Activated T-helper 1 cell treated with Interleukin-2 at 50 U/mL for 16 hours (primary cell): ENCODE results near the gene NRXN3.

Experiments used
- DNase-seq: peaks from one replicate; pipeline ENCODE4 v3.0.0-alpha.2; 2020; ENCODE audit warnings: low read depth

NRXN3 gene

DNA sequence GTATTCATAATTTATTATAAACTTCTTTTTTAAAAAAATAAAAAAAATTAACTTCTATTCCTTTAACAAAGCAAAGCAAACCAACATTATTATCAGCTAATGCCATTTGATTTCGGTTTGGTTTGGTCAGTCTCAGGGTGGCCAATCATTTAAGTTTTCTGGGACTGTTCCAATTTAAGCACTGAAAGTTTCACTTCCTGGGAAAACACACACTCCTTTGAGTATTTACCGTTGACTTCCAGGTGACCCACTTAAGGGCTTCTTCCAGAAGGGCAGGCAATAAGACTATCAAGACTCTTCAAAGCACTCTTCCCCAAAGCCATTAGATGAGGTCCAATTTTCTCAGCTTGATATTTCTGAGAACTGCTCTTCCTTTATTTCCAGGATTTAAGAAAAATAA, 1187.1 kb downstream of the NRXN3 start:
- DNase-seq, result no peak

DNA sequence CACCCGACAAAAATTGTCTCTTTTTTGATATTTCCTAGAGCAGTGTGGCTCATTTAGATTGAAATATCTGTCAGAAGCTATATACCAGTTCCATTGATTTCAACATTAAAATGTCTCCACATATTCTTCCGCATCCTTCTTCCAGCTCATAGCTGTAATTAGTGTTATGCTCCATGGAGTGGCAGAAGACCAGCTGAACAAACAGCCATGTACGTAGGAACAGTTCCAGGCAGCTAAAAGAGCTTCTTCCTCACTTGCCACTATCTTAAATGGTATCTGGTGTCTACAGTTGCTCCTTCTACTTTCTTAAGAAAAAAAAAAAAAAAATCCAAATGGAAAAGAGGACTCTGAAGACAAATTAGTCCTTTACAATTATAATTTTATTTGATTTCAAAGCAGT, 1193.1 kb downstream of the NRXN3 start:
- DNase-seq, result no peak

DNA sequence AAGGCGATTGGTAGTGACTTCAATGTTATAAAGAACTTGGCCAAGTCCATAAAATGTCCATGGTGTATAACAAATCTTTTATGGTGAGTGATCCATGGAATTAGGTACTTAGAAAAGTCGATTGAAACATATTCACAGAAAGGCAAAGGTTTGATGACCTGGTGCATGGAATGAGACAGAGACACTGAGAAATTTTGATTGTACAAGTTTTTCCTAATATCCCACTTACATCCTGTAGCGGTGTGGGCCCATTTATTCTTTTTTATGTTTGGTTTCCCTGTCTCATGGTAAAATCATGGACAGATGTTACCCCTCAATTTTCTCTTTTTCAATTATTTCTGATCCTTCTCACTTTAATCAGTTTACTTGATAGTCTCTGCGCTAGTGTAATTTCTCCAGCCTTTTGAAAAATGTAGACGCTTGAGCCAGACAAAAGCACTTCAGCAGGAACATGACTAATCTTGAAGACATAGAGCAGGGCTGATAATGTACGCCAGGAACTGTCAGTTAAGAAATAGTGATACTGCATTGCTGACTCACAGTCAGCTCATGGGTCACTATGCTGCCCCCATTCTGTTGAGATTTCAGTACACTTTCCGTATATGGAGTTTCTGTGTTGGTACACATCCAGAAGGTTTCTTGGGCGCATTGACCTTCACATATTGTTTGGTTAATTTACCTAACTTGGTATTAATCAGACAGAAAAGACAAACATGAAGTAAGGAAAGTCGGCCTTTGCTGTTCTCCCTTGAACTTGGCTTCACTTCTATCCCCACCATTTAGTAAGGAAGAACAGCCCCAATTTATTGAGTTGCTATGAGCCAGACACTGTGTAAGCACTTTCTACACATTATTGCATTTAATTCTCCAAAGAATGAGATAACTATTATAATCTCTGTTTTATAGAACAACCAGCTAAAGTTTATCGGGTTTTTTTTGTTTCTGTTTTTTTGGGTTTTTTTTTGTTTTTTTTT, 1199.5 kb downstream of the NRXN3 start:
- DNase-seq, result no peak

DNA sequence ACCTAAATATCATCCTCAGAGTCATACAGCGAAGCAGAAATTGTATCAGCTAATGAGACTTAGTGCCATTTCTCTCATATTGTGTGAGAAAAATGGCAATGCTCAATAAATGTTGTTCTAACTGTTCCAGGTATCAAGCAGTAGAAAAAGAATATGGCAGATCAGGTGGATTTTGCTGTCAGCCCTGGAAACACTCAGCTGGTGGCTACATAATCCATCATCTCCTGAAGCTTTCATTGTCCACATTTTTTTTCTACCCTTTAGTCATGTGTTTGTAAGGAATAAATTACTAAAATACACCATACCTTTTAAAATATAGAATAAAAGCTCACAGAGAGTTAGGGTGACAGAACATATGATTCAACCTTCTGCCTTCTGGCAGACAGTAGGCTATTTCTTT, 1200.8 kb downstream of the NRXN3 start:
- DNase-seq, result no peak

DNA sequence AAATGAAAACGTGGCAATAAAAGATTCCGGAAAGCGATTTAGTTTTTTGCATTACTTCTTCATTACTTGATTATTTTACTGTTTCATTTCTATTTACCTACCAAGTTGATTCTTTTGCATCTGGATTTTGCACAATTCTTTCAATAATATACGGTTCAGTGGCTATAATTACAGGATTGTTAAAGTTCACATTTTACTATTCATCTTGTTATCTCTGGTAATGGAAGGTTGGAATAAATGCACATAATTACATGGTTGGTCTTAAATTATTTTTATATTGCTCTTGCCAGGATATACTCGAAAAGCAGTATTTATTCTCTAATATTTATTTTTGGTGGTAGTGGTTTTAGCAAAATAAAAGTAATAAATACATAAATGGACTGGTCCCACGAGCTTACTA, 1203.3 kb downstream of the NRXN3 start:
- no peak for DNase-seq

DNA sequence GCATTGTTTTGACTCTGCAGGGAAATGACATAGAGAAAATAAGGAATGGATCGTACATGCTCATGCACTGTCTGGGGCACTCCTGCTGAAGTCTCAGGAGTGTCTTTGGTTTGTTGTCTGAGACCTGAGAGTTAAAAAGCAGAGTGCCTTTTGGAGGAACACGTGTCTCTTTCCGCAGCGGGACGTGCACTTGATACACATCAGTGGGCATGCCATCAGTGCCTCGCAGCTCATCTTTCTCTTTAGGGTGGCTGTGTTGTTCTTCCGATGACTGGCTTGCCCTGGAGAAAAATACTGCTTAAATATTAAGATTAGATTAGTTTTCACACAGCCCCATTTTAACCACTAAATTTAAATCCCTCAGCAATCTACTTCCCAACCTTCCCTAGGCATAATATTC, 1205.2 kb downstream of the NRXN3 start:
- no peak for DNase-seq

DNA sequence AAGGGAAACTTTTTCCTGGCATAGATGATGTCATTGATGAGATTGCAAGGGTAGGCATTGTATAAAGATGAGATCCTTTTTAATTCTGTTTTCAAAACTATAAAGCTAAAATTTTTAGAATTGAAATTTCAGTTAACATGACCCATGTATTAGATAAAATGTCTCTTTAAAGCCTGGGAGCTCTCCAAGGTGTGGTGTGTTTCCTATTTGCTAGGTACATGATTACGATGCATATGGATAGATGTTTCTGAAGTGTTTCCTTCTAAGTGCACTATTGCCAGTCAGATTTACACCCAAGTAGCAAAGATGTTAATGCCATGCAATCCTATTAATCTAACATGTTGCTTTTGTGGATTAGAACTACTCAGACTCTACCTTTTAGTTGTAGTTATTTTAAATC, 1206.4 kb downstream of the NRXN3 start:
- no peak for DNase-seq

DNA sequence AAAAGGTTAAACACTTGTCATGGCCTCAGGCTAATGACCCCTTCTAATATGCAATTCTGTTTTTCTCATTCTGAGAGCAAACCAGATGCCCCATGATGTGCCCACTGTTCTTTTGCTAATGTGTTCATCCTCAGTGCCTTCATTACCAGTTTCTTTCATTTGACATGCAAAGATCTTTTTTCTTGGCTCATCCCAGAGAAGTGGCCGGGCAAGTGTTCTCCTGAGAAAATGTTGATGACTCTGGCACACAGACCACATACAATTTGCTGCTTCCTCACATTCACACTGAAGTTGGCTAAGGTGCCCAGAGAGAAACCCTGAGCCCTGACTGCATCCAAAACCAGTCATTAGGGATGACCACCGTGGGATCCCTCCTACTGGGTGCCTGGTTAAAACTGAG, 1207.8 kb downstream of the NRXN3 start:
- no peak for DNase-seq

DNA sequence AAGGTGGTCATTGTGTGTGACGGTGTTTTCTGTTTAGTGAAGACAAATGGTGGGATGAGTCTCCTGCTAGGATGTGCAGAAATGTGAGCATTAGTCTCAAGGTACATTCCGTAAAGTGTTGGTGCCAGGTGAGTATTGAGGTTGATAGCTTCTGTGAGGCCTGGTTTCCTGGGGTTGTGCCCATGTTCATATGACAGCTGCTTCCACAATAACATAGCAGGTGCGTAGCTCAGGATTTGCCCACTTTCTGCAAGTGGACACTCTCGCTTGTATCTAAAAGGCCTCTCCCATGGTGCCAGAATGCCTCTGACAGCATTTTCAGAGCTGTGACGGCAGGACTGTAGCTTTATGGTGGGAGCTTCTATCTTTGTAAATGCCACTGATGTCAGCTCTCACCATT, 1209.1 kb downstream of the NRXN3 start:
- no peak for DNase-seq

DNA sequence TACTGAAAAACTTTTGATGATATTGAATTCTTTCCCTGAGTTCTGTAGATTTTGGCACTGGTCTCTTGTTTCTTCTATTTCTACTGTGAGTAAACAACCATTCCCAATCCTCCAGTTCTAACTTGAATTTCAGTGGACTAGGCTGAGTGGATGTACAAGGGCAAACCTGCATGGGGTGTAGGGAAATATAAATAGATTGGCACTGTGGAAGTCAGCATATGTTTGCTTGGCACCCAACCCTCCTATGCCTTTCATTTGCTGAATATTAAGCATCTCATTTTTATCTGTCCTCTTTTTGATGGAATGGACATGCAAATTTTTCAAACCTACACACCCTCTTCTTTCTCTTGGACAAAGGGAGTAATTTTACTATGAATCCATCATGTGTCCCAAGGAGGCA, 1212.9 kb downstream of the NRXN3 start:
- no peak for DNase-seq

DNA sequence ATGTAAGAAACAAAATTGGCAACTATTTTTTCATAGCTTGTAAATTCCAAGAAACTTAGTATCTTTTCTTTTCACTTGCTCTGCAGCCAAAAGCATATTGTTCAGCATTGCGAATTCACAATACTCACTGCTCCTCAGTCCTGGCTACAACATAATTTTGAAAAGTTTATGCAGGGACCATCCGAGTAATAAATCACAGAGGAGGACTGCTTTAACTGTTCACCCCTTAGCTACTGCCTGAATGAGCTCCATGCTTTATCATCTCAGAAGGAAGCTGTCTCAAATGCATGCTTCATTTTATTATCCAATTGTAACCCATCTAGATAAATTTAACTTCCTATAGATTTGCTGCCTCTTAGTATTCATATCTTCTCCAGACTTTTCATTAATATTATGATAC, 1213.3 kb downstream of the NRXN3 start:
- no peak for DNase-seq

DNA sequence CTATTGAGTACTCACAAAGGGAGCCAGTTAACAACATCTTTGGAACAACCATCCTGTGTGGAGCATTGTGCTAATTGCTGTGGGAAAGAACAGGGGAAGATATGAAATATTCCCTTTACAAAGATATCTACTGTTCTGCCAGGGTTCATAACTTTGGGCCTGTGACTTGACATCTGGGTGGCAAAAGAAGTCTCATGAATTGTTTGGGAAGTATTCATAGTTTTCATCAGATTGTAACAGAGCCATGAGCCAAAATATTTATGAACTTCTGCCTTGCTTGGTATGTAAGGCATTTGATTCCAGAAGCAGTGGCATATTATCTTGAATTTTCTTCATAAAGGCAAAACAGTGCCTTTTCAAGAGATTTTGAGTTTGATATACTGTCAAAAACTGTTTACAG, 1224.9 kb downstream of the NRXN3 start:
- DNase-seq, result no peak

DNA sequence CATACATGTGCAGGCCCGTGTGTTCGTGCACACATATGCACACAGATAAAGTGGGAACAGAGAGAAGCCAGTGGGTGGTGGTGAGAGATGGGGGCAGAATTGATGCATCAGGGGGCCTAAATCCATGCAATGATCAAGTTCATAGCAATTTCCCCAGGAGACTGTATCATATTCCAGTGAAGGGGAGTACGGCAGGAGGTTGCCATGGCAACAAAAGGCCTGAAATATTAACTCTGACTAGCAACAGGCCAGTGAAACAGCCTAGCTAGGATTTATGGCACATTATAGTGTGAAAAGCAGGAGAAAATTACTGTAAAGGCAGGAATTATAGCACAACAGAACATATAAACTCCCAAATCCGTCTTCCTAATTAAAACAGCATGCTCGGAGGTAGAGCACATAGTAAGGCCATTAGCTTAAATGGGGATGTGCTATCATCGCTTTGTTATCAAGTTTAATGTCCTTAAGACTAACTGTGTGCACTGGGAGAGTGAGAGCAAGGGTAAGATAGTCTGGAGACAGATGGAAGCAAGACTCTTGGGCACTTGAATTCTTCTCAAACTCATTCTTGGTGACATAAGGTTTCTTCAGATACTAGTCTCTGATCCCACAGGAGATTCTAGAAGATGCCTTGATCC, 1234.8 kb downstream of the NRXN3 start:
- DNase-seq, result no peak

DNA sequence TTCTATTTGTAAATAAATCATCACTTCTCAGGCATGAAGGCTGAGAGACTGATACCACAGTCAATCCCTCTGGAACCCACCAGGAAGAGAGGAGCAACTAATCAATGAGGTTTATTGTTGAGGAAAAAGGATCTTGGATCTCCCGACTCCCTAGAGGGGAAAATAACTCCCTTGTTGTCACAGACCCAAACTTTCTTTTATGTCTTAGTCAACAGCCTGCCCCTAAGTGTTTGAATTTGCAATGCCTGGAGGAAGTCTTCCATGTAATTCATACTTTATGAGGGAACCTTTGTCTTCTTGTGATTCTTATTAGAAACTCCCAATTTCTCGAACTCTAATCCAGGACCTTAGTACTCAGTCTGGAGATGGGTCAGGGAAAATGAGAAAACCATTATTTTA, 1235.3 kb downstream of the NRXN3 start:
- DNase-seq, result no peak

DNA sequence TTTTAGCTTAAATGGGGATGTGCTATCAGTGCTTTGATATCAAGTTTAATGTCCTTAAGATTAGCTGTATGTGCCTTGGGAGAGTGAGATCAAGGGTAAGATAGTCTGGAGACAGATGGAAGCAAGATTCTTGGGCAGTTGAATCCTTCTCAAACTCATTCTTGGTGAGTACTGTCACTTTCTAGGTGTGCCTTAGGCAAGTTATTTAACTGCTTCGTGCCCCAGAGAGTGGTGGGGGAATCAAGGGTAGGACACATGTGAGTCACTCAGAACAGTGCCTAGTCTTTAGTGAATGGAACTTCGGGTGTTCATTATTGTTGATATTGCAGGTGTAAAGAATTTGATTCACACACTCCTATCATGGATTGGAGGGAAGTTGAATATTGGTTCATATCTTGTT, 1237.4 kb downstream of the NRXN3 start:
- no peak for DNase-seq

DNA sequence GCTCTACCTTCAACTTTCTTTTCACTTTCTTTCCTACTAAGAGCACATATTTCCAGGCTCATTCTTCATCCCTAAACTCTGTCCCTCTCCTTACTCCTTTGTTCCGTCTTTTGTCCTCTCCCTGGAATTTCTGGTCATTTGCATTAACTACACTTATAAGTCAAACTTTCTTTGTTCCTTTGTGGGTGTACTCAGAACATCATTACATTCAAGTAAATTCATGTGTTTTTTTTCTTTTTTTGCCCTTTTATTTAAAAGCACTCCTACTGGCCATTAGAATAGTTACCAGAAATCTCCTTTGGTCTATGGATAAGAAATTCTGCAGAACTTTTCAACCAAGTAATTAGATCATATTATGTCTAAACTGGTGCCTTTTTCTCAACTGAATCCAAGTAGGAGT, 1238.5 kb downstream of the NRXN3 start:
- DNase-seq, result no peak

DNA sequence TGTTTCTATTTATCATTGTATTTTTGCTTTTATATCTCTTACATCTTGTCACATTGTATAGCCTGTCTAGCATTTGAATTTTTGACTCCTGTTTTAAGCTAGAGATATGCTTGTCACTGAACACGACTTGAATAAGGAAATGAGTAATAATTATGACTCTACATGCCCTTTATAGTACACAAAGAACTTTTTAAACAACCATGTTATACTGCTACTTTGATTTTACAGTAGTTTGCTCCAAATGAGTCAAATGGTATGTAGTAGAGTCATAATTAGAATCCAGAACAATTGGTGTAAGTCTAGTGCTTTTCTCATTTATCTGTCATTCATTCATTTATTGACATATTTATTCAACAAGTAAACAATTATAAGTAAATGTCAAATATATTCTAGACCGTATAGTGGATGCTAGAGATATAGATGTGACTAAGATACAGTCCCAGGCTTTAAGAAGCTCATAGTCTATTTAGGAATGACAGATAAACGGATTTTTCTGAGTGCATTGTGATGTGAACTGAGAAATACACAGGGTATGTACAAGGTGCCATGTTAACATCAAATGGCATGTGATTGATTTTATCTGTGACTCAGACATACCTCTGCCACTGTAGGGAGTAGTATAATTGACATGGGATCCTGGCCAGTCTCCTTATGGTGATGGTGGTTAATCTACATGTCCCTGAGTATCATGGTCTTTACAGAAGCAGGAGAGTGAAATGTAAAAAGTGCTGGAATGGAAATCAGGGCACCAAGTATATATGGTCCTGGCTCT, 1241.4 kb downstream of the NRXN3 start:
- no peak for DNase-seq

DNA sequence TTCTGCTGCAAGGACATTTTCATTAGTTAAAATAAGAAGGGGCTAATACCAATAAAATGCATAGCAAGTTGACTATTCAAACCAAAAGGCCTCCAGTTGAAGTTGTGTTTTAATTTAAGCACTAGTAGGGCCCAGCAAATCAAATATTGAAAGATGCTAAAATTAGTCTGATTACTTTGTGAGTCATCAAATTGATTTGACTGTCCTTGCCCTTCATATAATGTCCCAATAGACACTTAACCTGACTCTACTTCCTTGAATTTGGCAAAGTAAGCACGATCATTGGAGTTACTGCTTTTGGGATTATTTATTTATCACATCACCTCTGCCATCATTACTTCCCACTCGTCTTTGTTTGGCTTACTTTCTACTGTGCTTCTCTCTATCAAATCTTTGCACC, 1242.6 kb downstream of the NRXN3 start:
- no peak for DNase-seq

DNA sequence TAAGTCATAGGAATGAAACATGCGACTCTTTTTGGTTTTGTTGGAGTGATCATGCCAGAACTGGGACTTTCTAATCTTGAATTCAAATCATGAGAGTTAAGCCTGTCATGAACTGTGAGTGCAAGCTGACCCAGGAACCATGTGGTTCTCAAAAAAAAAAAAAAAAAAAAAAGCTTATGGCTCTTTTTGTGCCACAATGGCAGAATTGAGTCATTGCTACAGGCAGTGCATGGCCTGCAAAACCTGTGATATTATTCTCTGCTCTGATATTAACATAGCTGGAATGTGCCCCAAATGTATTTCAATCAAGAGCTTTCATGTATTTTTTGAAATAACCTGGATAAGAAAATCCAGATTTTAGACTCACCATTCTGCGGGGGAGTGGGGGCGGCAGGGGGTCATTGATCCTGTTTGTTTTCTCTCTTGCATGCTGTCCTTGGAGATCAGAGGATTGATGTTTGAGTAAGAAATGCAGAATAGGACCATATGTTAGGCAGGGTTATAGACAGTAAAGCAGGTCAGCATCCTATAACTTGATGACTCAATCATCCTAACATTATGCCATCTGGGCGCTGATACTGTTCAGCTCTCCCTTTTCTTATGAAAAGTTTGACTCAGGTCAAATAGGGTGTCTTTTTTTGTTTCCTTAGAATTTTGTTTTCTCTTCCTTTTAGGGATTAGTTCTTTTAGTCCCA, 1243.7 kb downstream of the NRXN3 start:
- no peak for DNase-seq

DNA sequence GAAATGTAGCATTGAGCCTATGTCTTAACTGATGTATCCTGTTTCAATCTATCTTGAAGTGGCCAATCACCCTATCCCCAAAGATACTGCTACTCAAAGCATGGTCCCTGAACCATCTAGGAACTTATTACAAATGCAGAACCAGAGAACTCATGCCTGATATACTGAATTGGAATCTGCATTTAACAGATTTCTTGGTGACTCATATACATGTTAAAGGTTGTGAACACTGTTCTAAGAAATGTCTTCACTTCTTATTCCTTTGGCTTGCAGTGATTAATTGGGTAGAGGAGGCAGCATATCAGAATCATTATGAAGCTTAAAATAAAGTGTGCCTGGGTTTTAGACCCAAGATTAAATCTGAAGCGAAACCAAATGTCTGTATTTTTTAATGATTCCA, 1245.6 kb downstream of the NRXN3 start:
- no peak for DNase-seq

DNA sequence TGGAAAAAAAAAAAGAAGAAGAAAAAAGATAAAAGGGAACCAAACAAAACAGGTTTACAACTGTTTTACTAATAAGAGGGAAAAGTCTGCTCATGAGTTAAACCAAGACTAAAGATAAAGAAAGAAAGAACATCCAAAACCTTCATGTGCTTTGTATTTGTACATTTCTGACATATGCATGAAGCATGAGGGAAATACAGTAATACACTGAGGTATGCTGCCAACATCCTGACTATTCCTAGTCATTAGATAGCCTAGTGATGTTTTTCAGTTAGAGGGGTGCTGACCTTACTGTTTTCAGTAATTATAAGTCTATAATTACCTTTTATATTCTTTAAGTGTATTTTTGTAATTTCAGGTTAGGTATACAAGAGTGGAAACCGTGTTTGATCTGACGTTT, 1247.8 kb downstream of the NRXN3 start:
- DNase-seq, result no peak
